Hematopoietic multipotent progenitor cell treated with erythropoietin and hydrocortisone succinate and interleukin-3 and kit ligand, for 6 days (in vitro differentiated cells): ENCODE data around the gene HMSD.
A peak's percentile ranks its signal among the peaks of the same experiment; 100 is the strongest.

Experiments used
- DNase-seq: peaks from one replicate; pipeline ENCODE4 v3.0.0-alpha.2; 2015

Gene HMSD

DNA sequence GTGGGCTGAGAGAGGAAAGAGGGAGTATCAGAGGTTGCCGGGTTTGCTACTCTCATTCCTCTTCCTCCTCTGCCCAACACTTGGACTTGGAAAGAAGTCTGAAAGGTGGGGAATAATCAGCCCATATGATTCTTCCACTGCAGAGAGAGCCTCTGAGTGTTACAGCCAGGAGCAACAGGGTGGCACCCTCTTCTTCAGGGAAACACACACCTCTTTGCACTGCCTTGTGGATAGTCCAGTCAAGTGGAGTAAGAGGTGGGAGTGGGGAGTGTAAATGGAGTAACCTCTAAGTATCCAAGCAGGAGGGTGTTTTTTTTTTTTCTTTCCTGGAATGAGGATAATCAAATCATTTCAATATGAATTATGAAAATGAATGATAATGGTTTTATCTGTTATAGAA, 11.8 kb downstream of the HMSD start:
- no peak for DNase-seq

DNA sequence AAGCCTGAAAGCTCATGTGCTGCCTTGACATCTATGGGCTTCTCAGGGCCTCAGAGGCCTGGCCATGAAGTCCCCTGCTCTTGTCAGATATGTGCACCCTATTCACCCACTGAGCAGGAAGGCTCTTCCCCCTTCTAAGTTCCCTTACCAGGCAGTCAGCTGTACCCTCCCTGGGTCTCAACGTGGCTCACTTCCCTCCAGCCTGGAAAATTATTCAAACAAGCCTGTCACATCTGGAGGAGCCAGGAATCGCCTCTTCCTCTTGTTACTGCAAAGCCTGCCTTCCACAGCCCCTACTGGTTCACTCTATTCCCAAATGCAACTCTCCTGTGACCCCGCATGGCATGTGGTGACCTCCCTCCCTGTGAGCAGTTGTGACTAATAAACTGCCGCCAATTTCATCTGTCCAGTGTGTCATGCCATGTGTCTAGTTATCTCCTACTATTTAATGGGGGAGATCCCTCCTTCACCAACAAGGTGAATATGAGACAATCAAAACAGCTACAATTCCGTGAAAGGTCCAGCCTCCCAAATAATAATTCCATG, 12.4 kb downstream of the HMSD start:
- DNase-seq, result no peak

- no peak for DNase-seq
These were observed 13.0 kb downstream of the HMSD start for GRCh38 chr18:63962137-63962536.

GRCh38 chr18:63963615-63964256, 14.6 kb downstream of the HMSD start:
- peak; percentile 83 for DNase-seq

GRCh38 chr18:63964908-63965307, 15.8 kb downstream of the HMSD start:
- no peak for DNase-seq

- DNase-seq, result no peak
These were observed 16.7 kb downstream of the HMSD start for GRCh38 chr18:63965716-63966330.

GRCh38 chr18:63969942-63970808, 21.1 kb downstream of the HMSD start, which contains the start of gene SERPINB8:
Gene SERPINB8 (plus strand): TSS chr18:63970081. CDS start chr18:63978309, 8,228 bp downstream.
- peak; percentile 69 for DNase-seq

DNA sequence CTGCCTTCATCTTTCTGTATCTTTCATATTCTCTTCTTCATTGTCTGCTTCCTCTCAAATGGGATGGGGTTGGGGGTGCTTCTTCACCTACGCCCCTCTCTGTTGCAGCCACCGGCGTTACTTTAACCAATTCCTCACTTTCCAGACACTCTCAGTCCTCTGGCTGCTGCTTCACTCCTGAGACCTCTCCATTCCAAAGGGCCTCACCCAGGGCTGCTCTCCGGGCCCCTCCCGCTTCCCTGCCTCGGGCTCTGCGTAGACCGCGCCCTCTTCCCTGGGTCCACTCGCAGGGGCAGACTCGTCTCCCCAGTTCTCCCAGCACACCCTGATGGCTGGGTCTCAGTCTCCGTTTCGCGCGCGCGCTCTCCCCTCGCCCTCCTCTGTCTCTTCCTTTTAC, 21.7 kb downstream of the HMSD start:
- DNase-seq, result no peak

DNA sequence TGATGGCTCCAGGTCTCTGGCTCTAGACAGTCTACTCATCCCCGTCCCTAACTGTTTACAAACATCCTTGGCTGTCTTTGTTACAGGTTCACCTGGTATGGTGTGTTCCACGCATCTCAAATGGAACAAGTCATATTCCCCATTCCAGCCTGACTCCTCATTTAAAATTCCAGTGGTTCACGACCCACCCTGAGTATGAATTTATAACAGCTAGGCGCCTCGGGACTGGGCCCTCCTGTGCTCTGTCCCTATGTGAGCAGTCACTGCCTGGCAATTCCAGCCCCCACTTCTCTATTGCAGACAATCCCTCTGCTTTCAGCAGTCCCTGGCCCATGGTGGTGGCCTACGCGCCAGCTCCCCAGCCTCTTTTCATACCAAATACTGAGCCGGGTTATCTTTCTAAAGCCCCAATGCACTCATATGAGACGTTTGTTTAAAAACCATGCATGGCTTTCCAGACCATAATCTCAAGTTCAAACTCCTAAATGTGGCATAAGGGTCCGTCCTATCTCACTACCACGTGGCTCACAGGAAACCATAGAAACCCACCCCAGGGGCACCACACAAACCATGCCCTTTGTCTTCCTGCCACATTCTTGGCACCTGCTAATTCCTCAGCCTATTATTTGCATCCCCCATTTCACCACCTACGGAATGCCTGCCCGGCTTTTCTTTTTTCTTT, 22.4 kb downstream of the HMSD start:
- DNase-seq, result peak; percentile 20

- peak; percentile 7 for DNase-seq
These were observed 22.9 kb downstream of the HMSD start for GRCh38 chr18:63972002-63972376.

GRCh38 chr18:63974991-63975390, 25.9 kb downstream of the HMSD start:
- peak; percentile 47 for DNase-seq

GRCh38 chr18:63975628-63976027, 26.5 kb downstream of the HMSD start:
- peak; percentile 9 for DNase-seq

GRCh38 chr18:63977040-63977439, 27.9 kb downstream of the HMSD start:
- DNase-seq, result no peak

DNA sequence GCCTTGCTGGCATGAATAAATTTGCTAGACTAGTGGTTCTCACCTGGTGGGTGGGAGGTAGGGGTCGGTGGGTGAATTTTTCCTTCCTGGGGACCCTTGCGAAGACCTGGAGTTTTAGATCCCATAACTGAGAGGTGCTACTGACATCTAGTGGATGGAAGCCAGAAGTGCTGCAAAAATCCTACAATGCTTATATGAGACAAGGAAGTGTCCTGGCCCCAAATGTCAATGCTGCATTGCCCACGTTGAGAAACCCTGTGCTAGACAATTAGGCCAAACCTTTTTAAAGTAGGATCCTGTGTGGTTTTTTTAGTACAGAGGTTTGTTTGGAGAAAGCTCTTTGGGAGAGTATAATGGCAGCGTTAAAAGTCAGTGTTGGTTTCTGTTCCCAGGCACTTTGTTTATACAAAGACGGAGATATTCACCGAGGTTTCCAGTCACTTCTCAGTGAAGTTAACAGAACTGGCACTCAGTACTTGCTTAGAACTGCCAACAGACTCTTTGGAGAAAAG, 30.4 kb downstream of the HMSD start:
- peak; percentile 84 for DNase-seq

GRCh38 chr18:63980027-63980426, 30.9 kb downstream of the HMSD start:
- no peak for DNase-seq

- peak; percentile 53 for DNase-seq
These were observed 31.9 kb downstream of the HMSD start for GRCh38 chr18:63980896-63981460.

DNA sequence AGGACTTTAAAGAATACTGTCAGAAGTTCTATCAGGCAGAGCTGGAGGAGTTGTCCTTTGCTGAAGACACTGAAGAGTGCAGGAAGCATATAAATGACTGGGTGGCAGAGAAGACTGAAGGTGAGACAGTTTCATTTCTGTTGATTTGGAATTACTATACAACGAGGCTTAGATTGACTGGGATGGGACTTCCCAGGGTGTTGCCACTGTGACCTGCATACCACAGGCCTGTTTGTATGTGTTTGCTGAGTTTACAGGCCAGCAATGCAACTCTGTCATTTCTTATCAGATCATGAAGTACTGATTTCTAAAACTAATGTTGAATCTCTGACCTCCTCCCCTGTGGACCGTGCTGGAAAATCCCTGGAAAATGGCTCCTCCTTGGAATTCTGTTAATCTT, 32.6 kb downstream of the HMSD start:
- no peak for DNase-seq

GRCh38 chr18:63982361-63982760, 33.3 kb downstream of the HMSD start:
- DNase-seq, result no peak

DNA sequence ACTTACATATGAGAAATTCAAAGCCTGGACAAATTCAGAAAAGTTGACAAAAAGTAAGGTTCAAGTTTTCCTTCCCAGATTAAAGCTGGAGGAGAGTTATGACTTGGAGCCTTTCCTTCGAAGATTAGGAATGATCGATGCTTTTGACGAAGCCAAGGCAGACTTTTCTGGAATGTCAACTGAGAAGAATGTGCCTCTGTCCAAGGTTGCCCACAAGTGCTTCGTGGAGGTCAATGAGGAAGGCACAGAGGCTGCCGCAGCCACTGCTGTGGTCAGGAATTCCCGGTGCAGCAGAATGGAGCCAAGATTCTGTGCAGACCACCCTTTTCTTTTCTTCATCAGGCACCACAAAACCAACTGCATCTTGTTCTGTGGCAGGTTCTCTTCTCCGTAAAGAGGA, 37.8 kb downstream of the HMSD start:
- DNase-seq, result no peak

- no peak for DNase-seq
These were observed 38.6 kb downstream of the HMSD start for GRCh38 chr18:63987743-63988142.

DNA sequence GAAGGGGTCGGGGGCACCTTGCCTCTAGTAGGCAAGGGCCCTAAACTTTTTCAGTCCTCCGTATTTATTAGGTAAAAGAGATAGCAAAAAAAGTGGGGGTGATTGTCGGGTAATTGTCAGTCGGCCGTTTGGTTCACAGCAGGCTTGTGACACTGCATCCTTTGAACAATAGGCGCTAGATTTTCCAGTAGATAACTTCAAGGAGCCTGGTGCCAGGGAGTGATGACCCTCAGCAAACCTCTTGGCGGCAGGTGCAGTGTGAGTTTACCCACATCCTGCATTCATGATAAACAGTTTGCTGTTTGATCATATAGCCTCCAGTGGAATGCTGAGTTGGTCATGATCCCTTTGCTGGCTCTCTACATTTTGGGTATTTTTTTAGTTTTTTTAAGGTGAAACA, 43.6 kb downstream of the HMSD start:
- no peak for DNase-seq

DNA sequence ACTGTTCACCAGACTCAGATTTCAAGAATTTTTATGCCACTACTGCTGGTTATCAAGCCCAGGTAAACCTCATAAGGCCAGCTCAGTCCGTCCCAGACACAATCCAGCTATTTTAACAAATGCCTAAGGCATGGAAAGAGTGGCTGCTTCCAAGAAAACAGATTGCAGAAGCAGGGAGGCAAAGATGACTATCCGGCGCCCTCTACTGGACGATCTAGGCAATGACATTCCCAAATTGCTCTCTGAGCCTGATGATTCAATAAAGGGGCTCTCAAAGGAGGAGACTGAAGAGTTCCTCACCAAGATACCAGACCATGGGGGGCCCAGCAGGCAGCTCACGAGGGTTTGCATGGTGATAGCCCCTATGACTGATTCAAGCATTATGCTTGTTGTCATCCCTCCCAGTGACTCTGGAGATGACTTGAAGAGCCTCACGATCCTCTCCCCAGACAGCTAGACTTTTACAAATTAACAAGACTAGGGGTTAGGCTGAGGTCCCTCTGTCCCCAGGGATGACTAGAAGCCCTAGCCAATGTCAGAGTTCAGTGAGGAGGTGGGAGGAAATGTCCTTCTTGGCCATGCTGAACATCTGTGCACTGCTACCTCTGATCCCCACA, 45.8 kb downstream of the HMSD start:
- DNase-seq, result peak; percentile 66
